HUES64 (cell line): ENCODE data around the gene SLC25A42. TPM values are rescaled to one million over a fixed set of nuclear protein-coding genes. Genes with fewer than 3 reads are reported as not detected.
"Not testable (repeated sequence)": the region's sequence is repeated elsewhere in the genome, so short reads cannot be mapped to it uniquely, and the experiment has no call there.

Source experiments
- H3K27ac ChIP-seq: 2 replicates; pipeline ENCODE4 v1.7.0; 2013; ENCODE audit warnings: low read depth, low read length, inconsistent platforms
- H3K27me3 ChIP-seq: 2 replicates; pipeline ENCODE4 v1.6.1; 2013; ENCODE audit warnings: mild to moderate bottlenecking, low read length; ENCODE audit not compliant: insufficient read depth
- H3K36me3 ChIP-seq: 2 replicates; pipeline ENCODE4 v1.6.1; 2013; ENCODE audit warnings: mild to moderate bottlenecking, low read length; ENCODE audit not compliant: insufficient read depth
- H3K4me1 ChIP-seq: 2 replicates; pipeline ENCODE4 v1.6.1; 2013; ENCODE audit warnings: mild to moderate bottlenecking, low read length, moderate library complexity; ENCODE audit not compliant: insufficient read depth
- H3K4me3 ChIP-seq: 2 replicates; pipeline ENCODE4 v1.5.1; 2013; ENCODE audit warnings: mild to moderate bottlenecking, low read length, moderate library complexity
- H3K9ac ChIP-seq: 2 replicates; pipeline ENCODE4 v1.6.1; 2013; ENCODE audit warnings: mild to moderate bottlenecking, low read depth, low read length
- H3K9me3 ChIP-seq: 2 replicates; pipeline ENCODE4 v1.6.1; 2013; ENCODE audit warnings: low read depth, low read length; ENCODE audit not compliant: insufficient read depth
- WGBS: fragments of 150-250, 120-280 bp; methylation state at CpG from one replicate; pipeline ENCODE4 v1.1.7; 2013; ENCODE audit warnings: missing lambda C conversion rate; 5-methylcytosine and 5-hydroxymethylcytosine counted together
- polyA plus RNA-seq, 2 experiments: library from polyadenylated mRNA; stranded (reverse); fragments of 50-300 nt; gene quantifications; one replicate each; pipeline ENCODE4 v1.2.3, GENCODE V29; 2013

Gene SLC25A42, protein sequence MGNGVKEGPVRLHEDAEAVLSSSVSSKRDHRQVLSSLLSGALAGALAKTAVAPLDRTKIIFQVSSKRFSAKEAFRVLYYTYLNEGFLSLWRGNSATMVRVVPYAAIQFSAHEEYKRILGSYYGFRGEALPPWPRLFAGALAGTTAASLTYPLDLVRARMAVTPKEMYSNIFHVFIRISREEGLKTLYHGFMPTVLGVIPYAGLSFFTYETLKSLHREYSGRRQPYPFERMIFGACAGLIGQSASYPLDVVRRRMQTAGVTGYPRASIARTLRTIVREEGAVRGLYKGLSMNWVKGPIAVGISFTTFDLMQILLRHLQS
- 3.1 TPM for polyA plus RNA-seq (2013, experiment 1 of 2)
- 4.8 TPM for polyA plus RNA-seq (2013, experiment 2 of 2)

DNA sequence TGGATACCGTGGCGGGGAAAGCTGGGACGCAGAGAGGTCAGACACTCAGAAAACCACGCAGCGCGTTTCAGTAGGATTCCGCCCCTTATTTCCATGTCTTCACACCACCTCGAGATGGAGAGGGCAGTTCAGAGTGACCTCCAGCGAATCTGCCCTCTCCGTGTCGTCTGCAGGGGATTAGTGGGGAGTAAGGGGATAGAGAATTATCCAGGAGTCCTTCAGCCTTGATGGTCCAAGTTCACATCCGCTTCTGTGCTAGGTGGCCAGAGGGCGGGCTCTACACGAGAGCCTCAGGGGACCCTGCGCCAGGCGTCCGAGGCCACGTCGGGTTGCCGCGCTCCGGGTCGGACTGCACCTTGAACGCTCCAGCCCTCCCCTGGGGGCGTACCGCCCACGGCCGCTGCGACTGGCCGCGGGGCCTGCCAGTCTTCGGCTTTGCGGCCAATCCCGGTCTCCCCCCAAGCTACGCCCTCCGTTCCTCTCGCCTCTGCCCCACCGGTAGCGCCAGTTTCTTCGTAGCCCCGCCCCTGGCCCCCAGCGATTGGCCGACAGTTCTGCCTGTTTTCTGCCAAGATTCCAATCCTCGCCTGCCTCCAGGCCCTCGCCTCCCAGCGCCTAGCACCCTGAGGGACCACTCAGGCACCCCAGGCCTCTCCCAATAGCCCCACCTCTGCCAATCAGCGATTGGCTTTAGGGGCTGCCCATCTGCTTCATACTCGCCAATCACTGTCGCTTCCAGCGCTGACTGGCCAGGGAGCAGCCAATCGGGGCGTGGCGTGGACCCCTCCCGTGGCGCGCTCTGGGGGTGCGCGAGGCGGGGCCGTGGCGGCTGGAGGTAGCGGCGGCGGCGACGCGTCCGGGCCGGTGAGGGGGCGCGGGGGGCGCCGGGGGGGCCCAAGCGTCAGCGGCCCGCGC is at the start of gene SLC25A42:
SLC25A42 (plus strand) TSS at position 812 of the 915 bp plus-strand sequence. CDS start 32,131 bp downstream, outside the sequence.
- Histone ChIP-seq H3K27me3 (peaks cover 36% of the 10 kb centered on the region), H3K9me3 (no peaks in the 10 kb centered on the region), H3K9ac (peak within 1 kb of the TSS; percentile 1; the same call in 1 of the 2 replicates), H3K36me3 (peaks cover 7% of the 10 kb centered on the region; the same call in 1 of the 2 replicates), H3K4me1 (peaks cover 9% of the 10 kb centered on the region; the same call in 1 of the 2 replicates), H3K4me3 (peak within 1 kb of the TSS; percentile 48), H3K27ac (no peak within 1 kb of the TSS)
- WGBS, result 4% methylated on average over 77 of the region's 77 CpGs

DNA sequence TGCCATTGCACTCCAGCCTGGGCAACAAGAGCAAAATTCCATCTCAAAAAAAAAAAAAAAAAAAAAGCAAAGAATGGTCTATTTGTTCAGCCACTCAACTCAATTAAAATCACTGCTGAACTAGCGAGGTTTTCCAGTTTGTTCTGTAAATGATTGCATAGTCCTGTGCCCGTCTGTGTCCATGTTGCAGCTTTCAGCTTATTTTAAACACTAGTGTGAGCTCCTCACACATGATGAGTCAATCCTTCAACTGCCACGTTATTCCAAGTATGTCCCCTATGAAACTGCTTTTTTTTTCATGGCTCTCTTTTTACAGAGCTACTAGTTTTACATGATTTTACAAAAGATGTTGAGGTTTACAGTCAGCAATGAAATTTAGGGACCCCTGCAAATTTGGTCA is 42.7 kb upstream of the SLC25A42 start:
- H3K9ac ChIP-seq, result no peak overlapping the region
- H3K36me3 ChIP-seq, result peaks cover 84% of the 10 kb centered on the region
- H3K4me1 ChIP-seq, result no peaks in the 10 kb centered on the region
- H3K27me3 ChIP-seq, result no peaks in the 10 kb centered on the region
- no peaks in the 10 kb centered on the region for H3K9me3 ChIP-seq
- H3K4me3 ChIP-seq, result no peak overlapping the region
- no peak overlapping the region for H3K27ac ChIP-seq
- WGBS, result 91% methylated on average over 3 of the region's 3 CpGs

DNA sequence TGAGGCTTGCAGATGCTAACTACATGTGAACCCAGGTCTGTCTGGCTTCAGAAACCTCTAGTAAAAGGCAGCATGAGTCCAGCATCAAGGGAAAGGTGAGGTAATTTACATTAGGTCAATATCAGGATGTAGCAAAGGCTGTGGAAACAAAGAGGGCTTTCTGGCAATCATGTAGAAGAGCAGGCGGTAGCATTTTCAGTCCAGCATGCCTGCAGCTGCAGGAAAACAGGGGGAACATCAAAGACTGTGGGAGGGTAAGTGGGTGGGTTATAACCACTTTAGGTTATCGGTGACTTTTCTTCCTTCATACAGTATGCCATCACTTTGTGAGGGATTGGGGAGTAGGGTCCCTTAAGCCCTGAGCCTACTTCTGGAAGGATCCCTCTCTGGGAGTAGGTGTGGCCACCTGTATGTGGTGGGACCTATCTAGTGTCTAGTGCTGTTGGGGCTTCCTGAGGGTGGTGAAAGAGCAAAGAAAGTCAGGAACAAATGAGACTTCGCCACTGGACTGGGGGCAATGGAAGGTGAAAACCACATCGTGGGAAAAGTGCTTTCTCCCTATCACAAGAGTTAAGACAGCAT is 41.3 kb upstream of the SLC25A42 start:
- Histone ChIP-seq H3K4me3 (no peak overlapping the region), H3K9ac (no peak overlapping the region), H3K4me1 (no peaks in the 10 kb centered on the region), H3K36me3 (peaks cover 84% of the 10 kb centered on the region), H3K27ac (no peak overlapping the region), H3K9me3 (no peaks in the 10 kb centered on the region), H3K27me3 (no peaks in the 10 kb centered on the region)
- WGBS, result 94% methylated on average over 3 of the region's 4 CpGs

DNA sequence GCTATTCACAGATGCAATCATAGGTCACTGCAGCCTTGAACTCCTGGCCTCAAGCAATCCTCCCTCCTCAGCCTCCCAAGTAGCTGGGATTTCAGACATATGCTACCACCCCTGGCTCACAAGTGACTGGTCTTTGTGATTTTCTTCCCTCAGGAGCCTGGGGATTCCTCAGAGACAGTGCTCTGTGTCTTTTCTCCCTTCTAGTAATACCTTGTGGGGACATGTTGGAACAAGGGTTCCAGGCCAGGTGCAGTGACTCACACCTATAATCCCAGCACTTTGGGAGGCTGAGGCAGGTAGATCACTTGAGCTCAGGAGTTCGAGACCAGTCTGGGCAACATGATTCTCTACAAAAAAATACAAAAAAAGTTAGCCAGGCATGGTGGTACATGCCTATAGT is 40.4 kb upstream of the SLC25A42 start:
- H3K4me1 ChIP-seq, H3K27me3 ChIP-seq, H3K9me3 ChIP-seq, H3K27ac ChIP-seq, H3K4me3 ChIP-seq, H3K9ac ChIP-seq: not testable (repeated sequence)
- 92% methylated on average over 1 of the region's 1 CpG for WGBS
- H3K36me3 ChIP-seq, result peaks cover 85% of the 10 kb centered on the region

DNA sequence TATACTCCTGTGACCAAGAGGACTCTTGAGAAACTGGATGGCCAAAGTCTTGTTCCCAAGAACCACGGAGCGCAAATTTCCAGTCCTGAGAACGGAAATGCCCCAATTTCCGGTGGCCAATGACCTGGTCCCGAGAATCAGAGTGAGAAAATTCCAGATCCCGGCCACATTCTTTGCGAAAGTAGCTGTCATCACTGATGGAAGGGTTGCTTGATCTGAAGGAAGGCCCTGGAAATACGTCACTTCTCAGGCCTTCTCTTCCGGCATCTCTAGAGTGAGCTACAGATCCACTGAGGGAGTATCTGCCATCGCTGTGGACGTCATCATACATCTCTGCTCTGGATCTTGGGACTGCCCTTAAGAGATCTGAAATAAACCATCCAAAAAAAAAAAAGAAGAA is 37.9 kb upstream of the SLC25A42 start:
- WGBS, result 96% methylated on average over 11 of the region's 11 CpGs
- Histone ChIP-seq H3K36me3 (peaks cover 89% of the 10 kb centered on the region), H3K27ac (no peak overlapping the region), H3K9me3 (no peaks in the 10 kb centered on the region), H3K4me1 (no peaks in the 10 kb centered on the region), H3K9ac (no peak overlapping the region), H3K4me3 (no peak overlapping the region), H3K27me3 (no peaks in the 10 kb centered on the region)

DNA sequence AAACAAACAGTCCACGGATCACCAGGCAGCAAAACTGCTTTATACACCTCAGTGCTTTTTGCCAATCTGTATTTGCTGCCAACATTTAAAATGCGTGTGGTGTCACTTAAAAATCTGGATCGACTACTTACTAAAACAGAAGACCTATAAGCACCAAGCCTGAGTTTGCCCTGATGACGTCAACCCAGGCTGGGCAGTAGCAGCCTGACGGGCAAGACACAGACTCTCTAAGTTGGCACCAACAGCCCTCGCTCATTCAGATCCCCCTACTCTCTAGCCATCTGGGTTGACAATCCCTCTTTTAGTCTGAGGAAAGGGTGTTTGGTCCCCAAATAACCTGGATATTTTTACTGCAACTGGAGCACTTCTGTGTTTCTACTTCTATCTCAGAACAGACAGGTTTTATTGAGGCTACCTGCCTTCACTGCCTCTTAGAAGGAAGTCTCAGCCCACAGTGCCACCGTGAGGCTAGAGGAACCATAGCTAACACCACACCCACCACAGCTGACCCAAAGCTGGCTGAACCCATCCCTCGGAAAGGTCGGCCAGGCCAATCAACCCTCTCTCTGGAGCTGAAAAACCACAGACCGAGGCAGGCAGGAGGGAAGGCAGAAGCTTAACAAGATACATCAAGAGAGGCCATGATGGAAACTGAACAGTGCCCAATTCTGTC is 37.4 kb upstream of the SLC25A42 start:
- Histone ChIP-seq H3K27ac (no peak overlapping the region), H3K27me3 (no peaks in the 10 kb centered on the region), H3K4me1 (no peaks in the 10 kb centered on the region), H3K9ac (no peak overlapping the region), H3K9me3 (no peaks in the 10 kb centered on the region), H3K4me3 (no peak overlapping the region), H3K36me3 (peaks cover 87% of the 10 kb centered on the region)
- 92% methylated on average over 10 of the region's 10 CpGs for WGBS

DNA sequence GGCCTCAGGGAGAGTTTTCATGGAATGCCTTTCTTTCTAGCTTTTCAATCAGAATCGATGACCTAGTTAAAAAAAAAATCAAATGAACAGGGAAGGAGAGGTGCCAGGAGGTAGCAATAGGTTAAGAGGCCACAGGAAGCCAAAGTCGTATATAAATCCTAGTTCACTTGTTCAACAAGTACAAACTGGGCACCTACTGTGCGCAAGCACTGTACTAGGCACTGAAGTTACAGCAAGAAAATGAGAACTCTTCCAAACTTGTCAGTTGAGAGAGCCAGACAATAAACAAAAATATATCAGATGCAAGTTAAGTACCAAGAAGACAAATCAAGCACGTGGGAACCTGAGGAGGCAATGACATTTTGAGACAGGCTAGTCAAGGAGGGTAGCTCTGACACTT is 36.6 kb upstream of the SLC25A42 start:
- no peak overlapping the region for H3K4me3 ChIP-seq
- 96% methylated on average over 4 of the region's 4 CpGs for WGBS
- no peaks in the 10 kb centered on the region for H3K27me3 ChIP-seq
- H3K27ac ChIP-seq, result no peak overlapping the region
- H3K36me3 ChIP-seq, result peaks cover 92% of the 10 kb centered on the region
- no peaks in the 10 kb centered on the region for H3K9me3 ChIP-seq
- peaks cover 6% of the 10 kb centered on the region; the same call in 1 of the 2 replicates for H3K4me1 ChIP-seq
- H3K9ac ChIP-seq, result no peak overlapping the region

DNA sequence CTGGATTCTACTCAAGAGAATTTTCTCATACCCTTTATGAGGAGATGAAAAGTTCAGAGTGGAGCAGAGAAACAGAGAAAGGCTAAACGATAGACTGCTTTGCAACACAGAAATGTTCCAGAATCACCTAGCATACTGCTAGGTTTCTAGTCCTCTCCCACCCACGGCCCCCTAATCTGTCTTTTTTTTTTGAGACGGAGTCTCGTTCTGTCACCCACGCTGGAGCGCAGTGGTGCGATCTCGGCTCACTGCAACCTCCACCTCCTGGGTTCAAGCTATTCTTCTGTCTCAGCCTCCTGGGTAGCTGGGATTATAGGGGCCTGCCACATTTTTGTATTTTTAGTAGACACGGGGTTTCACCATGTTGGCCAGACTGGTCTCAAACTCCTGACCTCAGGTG is 35.3 kb upstream of the SLC25A42 start:
- H3K9ac ChIP-seq, result no peak overlapping the region
- H3K27me3 ChIP-seq, result no peaks in the 10 kb centered on the region
- H3K4me3 ChIP-seq, result no peak overlapping the region
- 98% methylated on average over 9 of the region's 9 CpGs for WGBS
- no peak overlapping the region for H3K27ac ChIP-seq
- H3K4me1 ChIP-seq, result peaks cover 6% of the 10 kb centered on the region; the same call in 1 of the 2 replicates
- H3K9me3 ChIP-seq, result no peaks in the 10 kb centered on the region
- peaks cover 79% of the 10 kb centered on the region for H3K36me3 ChIP-seq

DNA sequence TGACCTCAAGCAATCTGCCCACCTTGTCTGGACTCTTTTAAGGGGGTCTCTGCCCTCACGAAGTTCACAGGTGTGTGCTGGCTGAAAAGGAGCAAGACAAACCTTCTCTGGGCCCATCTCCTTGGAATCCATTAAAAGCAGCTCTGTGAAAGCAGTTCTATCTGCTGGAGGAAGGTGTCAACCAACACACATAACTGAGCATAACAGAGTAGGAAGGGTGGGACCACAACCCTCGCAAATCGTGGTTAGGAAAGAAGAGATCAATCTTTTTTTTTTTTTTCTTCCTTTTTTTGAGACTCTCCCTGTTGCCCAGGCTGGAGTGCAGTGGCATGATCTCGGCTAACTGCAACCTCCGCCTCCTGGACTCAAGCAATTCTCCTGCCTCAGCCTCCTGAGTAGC is 31.9 kb upstream of the SLC25A42 start:
- H3K4me3 ChIP-seq, result peak overlapping the region; percentile 78

DNA sequence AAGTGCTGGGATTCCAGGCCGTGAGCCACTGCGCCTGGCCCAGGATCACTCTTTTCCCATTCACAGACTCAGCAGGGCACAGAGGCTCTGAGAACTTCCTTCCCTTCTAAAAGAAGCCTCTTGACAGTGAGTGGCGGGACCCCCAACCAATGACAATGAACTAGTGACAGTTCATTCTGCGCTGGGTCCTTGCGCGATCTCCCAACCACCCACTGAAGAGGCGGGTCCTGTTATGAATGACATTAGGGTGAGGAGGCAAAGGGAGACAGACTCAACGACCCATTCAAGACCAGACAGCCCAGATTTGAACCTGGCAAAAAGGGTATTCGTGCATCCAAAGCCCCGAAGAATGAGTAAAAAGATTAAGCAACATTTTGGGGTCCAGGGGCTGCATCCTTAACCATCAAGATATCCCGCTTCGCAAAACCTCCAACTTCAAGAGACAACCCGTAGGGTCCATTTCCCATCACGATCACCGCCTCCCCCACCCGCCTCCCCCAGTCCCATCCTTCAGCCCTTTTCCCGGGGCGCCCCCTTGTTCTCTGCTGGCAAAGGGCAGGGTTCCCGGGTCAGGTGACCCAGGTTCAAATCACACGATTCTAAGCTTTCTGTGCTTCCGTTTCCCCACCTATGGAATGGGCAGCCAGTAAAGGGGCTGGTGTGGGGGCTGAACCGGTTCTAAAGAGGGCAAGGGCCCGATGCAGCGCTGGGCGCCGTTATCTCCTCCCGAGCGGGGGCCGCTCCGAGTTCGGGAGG is 31.2 kb upstream of the SLC25A42 start:
- WGBS, result under 1% methylated on average over 29 of the region's 31 CpGs
- H3K27me3 ChIP-seq, result no peaks in the 10 kb centered on the region
- H3K4me3 ChIP-seq, result peak overlapping the region; percentile 78
- H3K9me3 ChIP-seq, result peaks cover 5% of the 10 kb centered on the region; the same call in 1 of the 2 replicates
- peaks cover 57% of the 10 kb centered on the region for H3K36me3 ChIP-seq
- H3K4me1 ChIP-seq, result peaks cover 6% of the 10 kb centered on the region; the same call in 1 of the 2 replicates
- peak overlapping the region; percentile 86 for H3K9ac ChIP-seq
- H3K27ac ChIP-seq, result peak overlapping the region; percentile 88

More for the DNA sequence above, 31.9 kb upstream of the SLC25A42 start:
- Histone ChIP-seq H3K9me3 (no peaks in the 10 kb centered on the region), H3K9ac (no peak overlapping the region), H3K4me1 (peaks cover 6% of the 10 kb centered on the region; the same call in 1 of the 2 replicates), H3K27ac (no peak overlapping the region), H3K36me3 (peaks cover 58% of the 10 kb centered on the region), H3K27me3 (no peaks in the 10 kb centered on the region)
- WGBS, result 86% methylated on average over 5 of the region's 5 CpGs
